ENCODE measurements around the gene TTC9. TPM values are rescaled to one million over a fixed set of nuclear protein-coding genes. Genes with fewer than 3 reads are reported as not detected.

The TTC9 gene
- total and polyA plus RNA-seq, 9 of the 15 experiments (the other 6 are each of a cell fraction or from before 2014, with no cell fraction given), result 0.07 TPM; not detected in 8

DNA sequence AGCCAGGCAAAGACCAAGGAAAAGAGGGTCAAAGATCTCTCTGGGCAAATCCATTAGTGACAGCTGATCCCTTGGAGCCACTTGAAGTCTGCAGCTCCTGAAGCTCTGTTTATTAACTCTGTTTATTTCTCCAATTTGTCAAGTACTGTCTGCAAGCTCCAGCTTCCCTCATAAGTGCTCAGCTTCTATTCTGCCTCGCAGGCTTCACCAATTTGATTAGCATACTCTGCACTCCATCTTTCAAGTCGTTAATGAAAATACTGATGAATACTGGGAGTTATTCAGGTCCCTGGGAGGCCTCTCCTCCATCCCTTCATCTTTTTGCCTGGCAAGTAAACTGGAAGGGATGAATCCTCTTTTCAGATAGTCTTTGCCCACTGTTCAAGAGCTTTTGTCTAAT, 54.3 kb downstream of the TTC9 start (continued):
- TF ChIP-seq, protein P1, sequence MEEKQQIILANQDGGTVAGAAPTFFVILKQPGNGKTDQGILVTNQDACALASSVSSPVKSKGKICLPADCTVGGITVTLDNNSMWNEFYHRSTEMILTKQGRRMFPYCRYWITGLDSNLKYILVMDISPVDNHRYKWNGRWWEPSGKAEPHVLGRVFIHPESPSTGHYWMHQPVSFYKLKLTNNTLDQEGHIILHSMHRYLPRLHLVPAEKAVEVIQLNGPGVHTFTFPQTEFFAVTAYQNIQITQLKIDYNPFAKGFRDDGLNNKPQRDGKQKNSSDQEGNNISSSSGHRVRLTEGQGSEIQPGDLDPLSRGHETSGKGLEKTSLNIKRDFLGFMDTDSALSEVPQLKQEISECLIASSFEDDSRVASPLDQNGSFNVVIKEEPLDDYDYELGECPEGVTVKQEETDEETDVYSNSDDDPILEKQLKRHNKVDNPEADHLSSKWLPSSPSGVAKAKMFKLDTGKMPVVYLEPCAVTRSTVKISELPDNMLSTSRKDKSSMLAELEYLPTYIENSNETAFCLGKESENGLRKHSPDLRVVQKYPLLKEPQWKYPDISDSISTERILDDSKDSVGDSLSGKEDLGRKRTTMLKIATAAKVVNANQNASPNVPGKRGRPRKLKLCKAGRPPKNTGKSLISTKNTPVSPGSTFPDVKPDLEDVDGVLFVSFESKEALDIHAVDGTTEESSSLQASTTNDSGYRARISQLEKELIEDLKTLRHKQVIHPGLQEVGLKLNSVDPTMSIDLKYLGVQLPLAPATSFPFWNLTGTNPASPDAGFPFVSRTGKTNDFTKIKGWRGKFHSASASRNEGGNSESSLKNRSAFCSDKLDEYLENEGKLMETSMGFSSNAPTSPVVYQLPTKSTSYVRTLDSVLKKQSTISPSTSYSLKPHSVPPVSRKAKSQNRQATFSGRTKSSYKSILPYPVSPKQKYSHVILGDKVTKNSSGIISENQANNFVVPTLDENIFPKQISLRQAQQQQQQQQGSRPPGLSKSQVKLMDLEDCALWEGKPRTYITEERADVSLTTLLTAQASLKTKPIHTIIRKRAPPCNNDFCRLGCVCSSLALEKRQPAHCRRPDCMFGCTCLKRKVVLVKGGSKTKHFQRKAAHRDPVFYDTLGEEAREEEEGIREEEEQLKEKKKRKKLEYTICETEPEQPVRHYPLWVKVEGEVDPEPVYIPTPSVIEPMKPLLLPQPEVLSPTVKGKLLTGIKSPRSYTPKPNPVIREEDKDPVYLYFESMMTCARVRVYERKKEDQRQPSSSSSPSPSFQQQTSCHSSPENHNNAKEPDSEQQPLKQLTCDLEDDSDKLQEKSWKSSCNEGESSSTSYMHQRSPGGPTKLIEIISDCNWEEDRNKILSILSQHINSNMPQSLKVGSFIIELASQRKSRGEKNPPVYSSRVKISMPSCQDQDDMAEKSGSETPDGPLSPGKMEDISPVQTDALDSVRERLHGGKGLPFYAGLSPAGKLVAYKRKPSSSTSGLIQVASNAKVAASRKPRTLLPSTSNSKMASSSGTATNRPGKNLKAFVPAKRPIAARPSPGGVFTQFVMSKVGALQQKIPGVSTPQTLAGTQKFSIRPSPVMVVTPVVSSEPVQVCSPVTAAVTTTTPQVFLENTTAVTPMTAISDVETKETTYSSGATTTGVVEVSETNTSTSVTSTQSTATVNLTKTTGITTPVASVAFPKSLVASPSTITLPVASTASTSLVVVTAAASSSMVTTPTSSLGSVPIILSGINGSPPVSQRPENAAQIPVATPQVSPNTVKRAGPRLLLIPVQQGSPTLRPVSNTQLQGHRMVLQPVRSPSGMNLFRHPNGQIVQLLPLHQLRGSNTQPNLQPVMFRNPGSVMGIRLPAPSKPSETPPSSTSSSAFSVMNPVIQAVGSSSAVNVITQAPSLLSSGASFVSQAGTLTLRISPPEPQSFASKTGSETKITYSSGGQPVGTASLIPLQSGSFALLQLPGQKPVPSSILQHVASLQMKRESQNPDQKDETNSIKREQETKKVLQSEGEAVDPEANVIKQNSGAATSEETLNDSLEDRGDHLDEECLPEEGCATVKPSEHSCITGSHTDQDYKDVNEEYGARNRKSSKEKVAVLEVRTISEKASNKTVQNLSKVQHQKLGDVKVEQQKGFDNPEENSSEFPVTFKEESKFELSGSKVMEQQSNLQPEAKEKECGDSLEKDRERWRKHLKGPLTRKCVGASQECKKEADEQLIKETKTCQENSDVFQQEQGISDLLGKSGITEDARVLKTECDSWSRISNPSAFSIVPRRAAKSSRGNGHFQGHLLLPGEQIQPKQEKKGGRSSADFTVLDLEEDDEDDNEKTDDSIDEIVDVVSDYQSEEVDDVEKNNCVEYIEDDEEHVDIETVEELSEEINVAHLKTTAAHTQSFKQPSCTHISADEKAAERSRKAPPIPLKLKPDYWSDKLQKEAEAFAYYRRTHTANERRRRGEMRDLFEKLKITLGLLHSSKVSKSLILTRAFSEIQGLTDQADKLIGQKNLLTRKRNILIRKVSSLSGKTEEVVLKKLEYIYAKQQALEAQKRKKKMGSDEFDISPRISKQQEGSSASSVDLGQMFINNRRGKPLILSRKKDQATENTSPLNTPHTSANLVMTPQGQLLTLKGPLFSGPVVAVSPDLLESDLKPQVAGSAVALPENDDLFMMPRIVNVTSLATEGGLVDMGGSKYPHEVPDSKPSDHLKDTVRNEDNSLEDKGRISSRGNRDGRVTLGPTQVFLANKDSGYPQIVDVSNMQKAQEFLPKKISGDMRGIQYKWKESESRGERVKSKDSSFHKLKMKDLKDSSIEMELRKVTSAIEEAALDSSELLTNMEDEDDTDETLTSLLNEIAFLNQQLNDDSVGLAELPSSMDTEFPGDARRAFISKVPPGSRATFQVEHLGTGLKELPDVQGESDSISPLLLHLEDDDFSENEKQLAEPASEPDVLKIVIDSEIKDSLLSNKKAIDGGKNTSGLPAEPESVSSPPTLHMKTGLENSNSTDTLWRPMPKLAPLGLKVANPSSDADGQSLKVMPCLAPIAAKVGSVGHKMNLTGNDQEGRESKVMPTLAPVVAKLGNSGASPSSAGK (IDR thresholded peaks at IDR 0.05), result no peak
- TF ChIP-seq, protein P2, sequence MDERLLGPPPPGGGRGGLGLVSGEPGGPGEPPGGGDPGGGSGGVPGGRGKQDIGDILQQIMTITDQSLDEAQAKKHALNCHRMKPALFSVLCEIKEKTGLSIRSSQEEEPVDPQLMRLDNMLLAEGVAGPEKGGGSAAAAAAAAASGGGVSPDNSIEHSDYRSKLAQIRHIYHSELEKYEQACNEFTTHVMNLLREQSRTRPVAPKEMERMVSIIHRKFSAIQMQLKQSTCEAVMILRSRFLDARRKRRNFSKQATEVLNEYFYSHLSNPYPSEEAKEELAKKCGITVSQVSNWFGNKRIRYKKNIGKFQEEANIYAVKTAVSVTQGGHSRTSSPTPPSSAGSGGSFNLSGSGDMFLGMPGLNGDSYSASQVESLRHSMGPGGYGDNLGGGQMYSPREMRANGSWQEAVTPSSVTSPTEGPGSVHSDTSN (CRISPR knock-in tag; IDR thresholded peaks at IDR 0.05; ENCODE audit: low read depth), result no peak
- TF ChIP-seq, protein P2 (tag; conservative IDR thresholded peaks at IDR 0.05; ENCODE audit: low read depth), result no peak
- no peak for TF ChIP-seq HDAC3 (IDR thresholded peaks at IDR 0.05; ENCODE audit: borderline replicate concordance, partially characterized antibody)
- TF ChIP-seq ZNF124 (CRISPR knock-in tag; IDR thresholded peaks at IDR 0.05), result no peak
